K562 (cell line): ENCODE data around the gene ZNF331. TPM values are rescaled to one million over a fixed set of nuclear protein-coding genes. Genes with fewer than 3 reads are reported as not detected.
"Not testable (repeated sequence)": the region's sequence is repeated elsewhere in the genome, so short reads cannot be mapped to it uniquely, and the experiment has no call there.

Experiments used
- ATAC-seq: fragments of 200-7000 bp; cut with Tn5 transposase; 3 replicates; pipeline ENCODE4 v1.9.1; 2020; ENCODE audit warnings: moderate library complexity
- BruUV-seq: library from RNA; stranded (reverse); fragments of 400-500 nt; replicated peaks from 2 replicates; lab custom pipeline; 2021; lab: Mats Ljungman, UMichigan
- CTCF ChIA-PET: fragments of 300-600 bp; formaldehyde crosslinking; extraction: SDS; loops from one replicate; lab custom pipeline; 2021; ENCODE audit warnings: low intra/inter-chr PET ratio; lab: Yijun Ruan, JAX
- POLR2A ChIA-PET: fragments of 300-600, 350-650 bp; sonication (Branson Sonifier 250); formaldehyde crosslinking; extraction: SDS; loops from one replicate; lab custom pipeline; 2021; ENCODE audit warnings: antibody characterized with exemption, inconsistent platforms; lab: Yijun Ruan, JAX
- DNase-seq, 4 experiments: peaks; one replicate each; pipeline versions ENCODE4 v3.0.0 to v3.0.0-alpha.2; 2011 to 2018; ENCODE audit warnings: low spot score in 3 of 4, mixed read lengths in 3 of 4; ENCODE audit errors: extremely low read depth in 1 of 4
- FAIRE-seq: peaks from 2 replicates; lab custom pipeline; 2011; peaks lifted over from hg19 to GRCh38; lab: Jason Lieb, UNC
- H2AFZ ChIP-seq: 2 replicates; pipeline ENCODE4 v1.6.0; 2011; ENCODE audit warnings: low read depth, low read length, control low read depth, inconsistent platforms
- H3K27ac ChIP-seq: fragments of 200-600 bp; 3 replicates; pipeline ENCODE4 v1.8.0; 2011; ENCODE audit warnings: low read depth, mild to moderate bottlenecking, control low read depth, inconsistent platforms, low read length, moderate library complexity, mixed read lengths; ENCODE audit errors: extremely low read depth
- H3K27me3 ChIP-seq, 2 experiments: fragments of 300-600 bp in 1 of 2; 2 replicates in 1 of 2; 3 replicates in 1 of 2; pipeline versions ENCODE4 v1.6.0 to v1.8.0; 2011; ENCODE audit warnings: inconsistent platforms in 2 of 2, low read length in 2 of 2, mild to moderate bottlenecking in 1 of 2, mixed read lengths in 1 of 2, moderate library complexity in 1 of 2; ENCODE audit not compliant: control insufficient read depth in 2 of 2, insufficient read depth in 2 of 2
- H3K36me3 ChIP-seq: fragments of 300-600 bp; 3 replicates; pipeline ENCODE4 v1.8.0; 2011; ENCODE audit warnings: mild to moderate bottlenecking, low read length, inconsistent platforms; ENCODE audit not compliant: control insufficient read depth, insufficient read depth
- H3K4me1 ChIP-seq, 2 experiments: fragments of 200-600 bp in 1 of 2; replicated peaks in 1 of 2; 2 replicates in 1 of 2; 3 replicates in 1 of 2; pipeline versions ENCODE4 v1.5.1 to v1.8.0; 2011; ENCODE audit warnings: inconsistent platforms in 2 of 2, low read length in 2 of 2, mild to moderate bottlenecking in 1 of 2, mixed read lengths in 1 of 2, moderate library complexity in 1 of 2; ENCODE audit not compliant: control insufficient read depth in 2 of 2, insufficient read depth in 2 of 2
- H3K4me2 ChIP-seq: 2 replicates; pipeline ENCODE4 v1.6.1; 2011; ENCODE audit warnings: low read length, control low read depth, inconsistent platforms, mixed read lengths; ENCODE audit not compliant: insufficient read depth
- H3K4me3 ChIP-seq: fragments of 200-600 bp; sonication (generic), shearing (Covaris generic); 2 replicates; pipeline ENCODE4 v1.5.1; 2016; ENCODE audit warnings: control low read depth, inconsistent platforms
- H3K79me2 ChIP-seq: fragments of 200-600 bp; 3 replicates; pipeline ENCODE4 v1.8.0; 2011; ENCODE audit warnings: low read length, inconsistent platforms; ENCODE audit not compliant: control insufficient read depth, insufficient read depth
- H3K9ac ChIP-seq, 2 experiments: 2 replicates each; pipeline versions ENCODE4 v1.6.0 to v1.6.1; 2011; ENCODE audit warnings: low read depth in 2 of 2, low read length in 2 of 2, control low read depth in 1 of 2, inconsistent platforms in 1 of 2, mild to moderate bottlenecking in 1 of 2, mixed read lengths in 1 of 2; ENCODE audit not compliant: insufficient read depth in 1 of 2
- H3K9me1 ChIP-seq: one replicate; pipeline ENCODE4 v1.6.0; 2011; ENCODE audit warnings: inconsistent platforms, mild to moderate bottlenecking, low read length, moderate library complexity; ENCODE audit not compliant: control insufficient read depth, insufficient read depth
- H3K9me3 ChIP-seq: replicated peaks from 2 replicates; pipeline ENCODE4 v1.5.1; 2011; ENCODE audit warnings: low read depth, low read length, inconsistent platforms; ENCODE audit not compliant: control insufficient read depth, insufficient read depth
- H4K20me1 ChIP-seq: replicated peaks from 2 replicates; pipeline ENCODE4 v1.6.1; 2011; ENCODE audit warnings: low read length, inconsistent platforms, mixed read lengths; ENCODE audit not compliant: control insufficient read depth, insufficient read depth
- MEF2D ChIP-seq: conservative IDR thresholded peaks from 2 replicates; pipeline ENCODE4 v1.6.1; 2016; ENCODE audit warnings: low read depth, missing genetic modification characterization, missing compliant biosample characterization
- whole genome bisulfite sequencing: fragments of 100-300 bp; shearing (Covaris generic); methylation state at CpG from one replicate; pipeline ENCODE4 v1.1.6; 2016; ENCODE audit warnings: low coverage, mixed read lengths; ENCODE audit not compliant: insufficient coverage; ENCODE audit errors: missing lambda C conversion rate; 5-methylcytosine and 5-hydroxymethylcytosine counted together
- in situ Hi-C: fragments of 300-500 bp; cut with MboI; formaldehyde crosslinking; loops from 4 replicates; pipeline ENCODE4 v1.15.0; 2018; ENCODE audit warnings: inconsistent platforms, mixed read lengths
- intact Hi-C: fragments of 100-400 bp; cut with micrococcal nuclease; formaldehyde crosslinking; loops from 2 replicates; pipeline ENCODE4 v1.14.2; 2022
- polyA plus RNA-seq, 8 experiments: library from polyadenylated mRNA; depleted of rRNA in 4 of 8; stranded (reverse) in 5 of 8; unstranded in 3 of 8; fragments of >200 nt; fragmentation: Nextera tagmentation in 2 of 8; fragmentation: Illumina TruSeq in 1 of 8; extraction: Ambion mirVana in 2 of 8; extraction: Trizol in 1 of 8; gene quantifications; 2 replicates each; pipeline versions ENCODE4 v1.2.1 to v1.2.3, GENCODE V29; 2011 to 2014; ENCODE audit warnings: inconsistent platforms in 1 of 8, missing spikeins in 1 of 8
- total RNA-seq, 7 experiments: library from RNA; depleted of rRNA in 6 of 7; stranded (reverse); fragments of >200 nt in 6 of 7; fragmentation: Illumina TruSeq in 2 of 7; extraction: Trizol in 2 of 7; gene quantifications; 2 replicates each; pipeline versions ENCODE4 v1.2.1 to v1.2.3, GENCODE V29; 2011 to 2021; ENCODE audit warnings: low replicate concordance in 1 of 7
- TF ChIP-seq, protein P1 (sequence below): fragments of 250-450 bp; sonication (Bioruptor Pico); IDR thresholded peaks from 2 replicates; pipeline ENCODE4 v1.6.1; 2021; ENCODE audit warnings: mild to moderate bottlenecking

Gene ZNF331
- total and polyA plus RNA-seq, 9 of the 15 experiments (the other 6 are each of a cell fraction or from before 2014, with no cell fraction given): 0.23 to 2.7 (median 0.76) TPM

DNA sequence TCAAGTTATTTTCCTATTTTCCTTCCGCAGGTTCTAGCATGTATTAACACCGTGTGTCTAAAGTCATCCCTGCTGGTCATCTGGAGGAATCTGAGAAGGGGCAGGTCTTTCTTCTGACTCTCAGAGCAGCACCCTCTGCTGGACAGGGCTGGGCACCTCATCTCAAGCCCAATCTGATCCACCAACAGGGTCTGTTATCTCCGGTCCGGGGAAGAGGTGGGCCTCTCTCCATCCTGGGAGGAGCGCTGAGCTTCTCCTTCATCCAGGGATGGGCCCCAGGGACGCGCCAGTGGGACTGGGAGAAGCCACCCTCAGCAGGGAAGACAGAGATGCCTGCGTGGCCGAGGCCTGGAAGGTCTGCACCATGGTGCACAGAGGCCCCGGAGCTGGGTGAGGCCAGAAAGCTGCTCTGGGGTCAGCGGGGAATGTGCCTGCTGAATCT lies 26.0 kb upstream of the ZNF331 start (continued):
- TF ChIP-seq, protein P1, sequence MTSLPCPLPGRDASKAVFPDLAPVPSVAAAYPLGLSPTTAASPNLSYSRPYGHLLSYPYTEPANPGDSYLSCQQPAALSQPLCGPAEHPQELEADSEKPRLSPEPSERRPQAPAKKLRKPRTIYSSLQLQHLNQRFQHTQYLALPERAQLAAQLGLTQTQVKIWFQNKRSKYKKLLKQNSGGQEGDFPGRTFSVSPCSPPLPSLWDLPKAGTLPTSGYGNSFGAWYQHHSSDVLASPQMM (CRISPR knock-in tag): no peak
- TF ChIP-seq MEF2D (tag): no peak

DNA sequence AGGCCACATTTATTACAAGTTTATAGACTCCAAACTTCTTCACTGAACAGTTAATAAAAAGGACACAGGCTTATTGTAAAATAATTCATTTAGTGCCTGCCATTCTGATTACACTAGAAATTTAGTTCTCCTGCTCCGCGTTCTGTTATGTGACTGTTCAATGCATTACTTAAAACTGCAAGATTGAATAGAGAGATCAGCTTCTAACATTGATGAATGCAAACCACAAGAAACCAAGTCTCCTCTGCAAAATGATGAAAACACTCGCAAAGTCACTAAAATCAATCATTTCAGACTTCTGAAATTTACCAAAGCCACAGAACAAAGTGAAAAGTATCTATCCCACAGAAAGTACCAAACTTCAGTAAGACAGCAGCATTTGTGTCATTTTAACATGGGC lies 22.9 kb upstream of the ZNF331 start:
- FAIRE-seq, ATAC-seq: not testable (repeated sequence)

More for the DNA sequence above, 22.9 kb upstream of the ZNF331 start:
- H3K4me3 ChIP-seq, H3K4me2 ChIP-seq, POLR2A ChIA-PET, H2AFZ ChIP-seq, H3K9me1 ChIP-seq, H3K9me3 ChIP-seq, H3K79me2 ChIP-seq, DNase-seq, in situ Hi-C loops, H3K4me1 ChIP-seq, CTCF ChIA-PET, H3K27me3 ChIP-seq, H3K27ac ChIP-seq, H4K20me1 ChIP-seq, BruUV-seq, H3K36me3 ChIP-seq, H3K9ac ChIP-seq: not testable (repeated sequence)
- 10% methylated on average over 3 of the region's 3 CpGs for WGBS
- intact Hi-C loops: loop anchor here (10.0 kb wide), 1 partner anchor 230 kb away; no protein-coding TSS in a partner anchor
